ENCODE results near the gene CFAP92. TPM values are rescaled to one million over a fixed set of nuclear protein-coding genes. Genes with fewer than 3 reads are reported as not detected.
"Not testable (repeated sequence)": the region's sequence is repeated elsewhere in the genome, so short reads cannot be mapped to it uniquely, and the experiment has no call there.

Gene CFAP92
- polyA plus RNA-seq, 1 experiment = 0.10 TPM

DNA sequence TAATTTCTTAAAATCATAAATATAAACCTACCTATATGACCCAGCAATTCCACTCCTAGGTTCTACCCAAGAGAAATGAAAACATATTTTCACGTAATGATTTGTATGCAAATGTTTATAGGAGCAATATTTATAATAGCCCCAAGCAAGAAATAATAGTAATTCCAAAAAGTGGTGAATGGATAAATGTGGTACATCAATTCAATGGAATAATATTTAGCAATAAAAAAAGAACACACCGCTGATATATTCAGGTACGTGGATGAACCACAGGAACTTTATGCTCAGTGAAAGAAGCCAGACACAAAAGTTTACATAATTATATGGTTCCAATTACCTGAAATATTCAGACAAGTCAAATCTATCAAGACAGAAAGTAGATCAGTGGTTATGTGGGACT, 64.5 kb downstream of the CFAP92 start:
- ChIA-PET CTCF (no interaction called here), POLR2A (no interaction called here)
- no peak for DNase-seq (ENCODE audit: low read depth, low spot score)
- H3K27me3 ChIP-seq (ENCODE audit: control insufficient read depth, insufficient read depth, low read length) = peaks cover 24% of the 10 kb centered on the region
- H3K9me3 ChIP-seq (ENCODE audit: control insufficient read depth, insufficient read depth, low read length) = peaks cover 14% of the 10 kb centered on the region
- no peak overlapping the region for H3K4me3 ChIP-seq (ENCODE audit: low read depth, low read length)
- TF ChIP-seq, protein P1, sequence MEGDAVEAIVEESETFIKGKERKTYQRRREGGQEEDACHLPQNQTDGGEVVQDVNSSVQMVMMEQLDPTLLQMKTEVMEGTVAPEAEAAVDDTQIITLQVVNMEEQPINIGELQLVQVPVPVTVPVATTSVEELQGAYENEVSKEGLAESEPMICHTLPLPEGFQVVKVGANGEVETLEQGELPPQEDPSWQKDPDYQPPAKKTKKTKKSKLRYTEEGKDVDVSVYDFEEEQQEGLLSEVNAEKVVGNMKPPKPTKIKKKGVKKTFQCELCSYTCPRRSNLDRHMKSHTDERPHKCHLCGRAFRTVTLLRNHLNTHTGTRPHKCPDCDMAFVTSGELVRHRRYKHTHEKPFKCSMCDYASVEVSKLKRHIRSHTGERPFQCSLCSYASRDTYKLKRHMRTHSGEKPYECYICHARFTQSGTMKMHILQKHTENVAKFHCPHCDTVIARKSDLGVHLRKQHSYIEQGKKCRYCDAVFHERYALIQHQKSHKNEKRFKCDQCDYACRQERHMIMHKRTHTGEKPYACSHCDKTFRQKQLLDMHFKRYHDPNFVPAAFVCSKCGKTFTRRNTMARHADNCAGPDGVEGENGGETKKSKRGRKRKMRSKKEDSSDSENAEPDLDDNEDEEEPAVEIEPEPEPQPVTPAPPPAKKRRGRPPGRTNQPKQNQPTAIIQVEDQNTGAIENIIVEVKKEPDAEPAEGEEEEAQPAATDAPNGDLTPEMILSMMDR (IDR thresholded peaks at IDR 0.05; ENCODE audit: low read depth, low read length) = no peak
- H3K27ac ChIP-seq (ENCODE audit: low read depth, low read length) = no peak overlapping the region

DNA sequence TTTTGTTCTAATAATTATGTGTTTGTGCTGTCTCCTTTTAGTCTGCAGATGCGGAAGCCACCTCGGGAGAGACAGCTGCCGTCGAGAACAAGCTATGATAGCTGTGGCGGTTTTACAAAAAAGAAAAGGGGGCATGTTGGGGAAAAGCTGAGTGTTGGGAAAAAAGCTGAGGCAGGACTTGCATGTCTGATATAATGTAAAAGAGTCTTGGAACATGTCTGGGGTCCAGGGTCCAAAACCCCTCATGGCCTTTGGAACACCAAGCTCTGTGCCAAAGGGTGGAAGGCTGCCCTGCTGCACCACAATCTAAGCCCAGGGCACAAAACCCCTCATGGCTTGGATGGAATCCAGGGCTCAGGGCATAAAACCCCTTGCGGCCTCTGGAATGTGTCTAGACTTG, 69.9 kb downstream of the CFAP92 start:
- H3K4me3 ChIP-seq (ENCODE audit: low read depth, low read length); H3K27me3 ChIP-seq (ENCODE audit: control insufficient read depth, insufficient read depth, low read length); H3K27ac ChIP-seq (ENCODE audit: low read depth, low read length); CTCF ChIA-PET; POLR2A ChIA-PET; DNase-seq (ENCODE audit: low read depth, low spot score): not testable (repeated sequence)
- peaks cover 35% of the 10 kb centered on the region for H3K9me3 ChIP-seq (ENCODE audit: control insufficient read depth, insufficient read depth, low read length)

DNA sequence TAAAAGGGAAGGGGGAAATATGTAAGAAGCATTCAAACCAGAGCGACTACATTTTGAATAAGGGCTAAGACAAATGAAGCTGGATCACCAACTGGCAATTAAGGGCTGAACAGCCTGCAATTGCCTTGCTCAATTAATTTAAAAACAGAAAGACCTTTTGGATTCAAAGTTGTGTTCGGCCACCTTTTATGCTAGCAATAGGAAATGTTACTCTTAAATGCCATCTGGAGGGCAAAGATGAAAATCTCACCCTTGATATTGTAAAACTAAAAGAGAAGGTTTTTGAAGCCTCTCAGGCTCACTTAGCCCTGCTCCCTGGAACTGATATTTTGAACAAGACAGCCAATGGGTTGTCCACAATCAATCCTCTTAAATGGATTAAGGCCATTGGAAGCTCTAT, 70.3 kb downstream of the CFAP92 start:
- Histone ChIP-seq H3K27me3 (ENCODE audit: control insufficient read depth, insufficient read depth, low read length) (peaks cover 2% of the 10 kb centered on the region), H3K27ac (ENCODE audit: low read depth, low read length) (no peak overlapping the region), H3K9me3 (ENCODE audit: control insufficient read depth, insufficient read depth, low read length) (peaks cover 35% of the 10 kb centered on the region), H3K4me3 (ENCODE audit: low read depth, low read length) (no peak overlapping the region)
- ChIA-PET POLR2A (no interaction called here), CTCF (no interaction called here)
- DNase-seq (ENCODE audit: low read depth, low spot score) = no peak
- TF ChIP-seq, protein P1 (IDR thresholded peaks at IDR 0.05; ENCODE audit: low read depth, low read length) = no peak

DNA sequence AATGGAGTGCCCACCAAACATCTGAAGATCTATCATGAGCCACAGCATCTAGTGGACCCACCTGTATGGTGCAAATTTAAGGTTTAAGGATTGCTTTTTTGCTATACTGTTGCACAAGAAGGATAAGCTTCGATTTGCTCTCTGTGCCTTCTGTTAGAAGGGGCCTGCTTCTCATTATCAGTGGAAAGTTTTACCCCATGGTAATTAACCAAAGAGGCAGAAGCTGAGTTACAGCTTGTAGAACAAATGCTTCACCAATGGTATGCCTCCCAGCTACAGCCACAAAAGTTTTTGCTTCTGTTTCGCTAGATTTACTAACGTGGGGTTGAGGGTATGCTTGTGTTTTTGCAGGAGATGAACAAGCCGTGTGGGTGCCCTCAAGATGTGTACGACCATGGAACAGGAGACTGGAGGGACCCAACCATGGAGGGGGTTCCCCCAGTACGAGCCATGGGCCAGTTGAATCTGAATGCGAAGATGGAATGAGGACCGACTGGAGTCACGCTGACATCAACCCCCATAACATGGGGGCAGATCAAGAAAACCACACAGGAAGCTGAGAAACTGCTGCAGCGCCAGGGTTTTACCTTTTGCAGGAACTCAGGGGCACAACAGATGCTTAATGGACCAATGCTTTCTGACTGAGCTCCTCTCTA, 70.9 kb downstream of the CFAP92 start:
- TF ChIP-seq, protein P1 (IDR thresholded peaks at IDR 0.05; ENCODE audit: low read depth, low read length) = no peak
- peaks cover 2% of the 10 kb centered on the region for H3K27me3 ChIP-seq (ENCODE audit: control insufficient read depth, insufficient read depth, low read length)
- POLR2A ChIA-PET = interaction anchor here (1.2 kb wide), 1 partner anchor 10 kb away, joined by 3 read pairs; no protein-coding TSS in a partner anchor
- H3K27ac ChIP-seq (ENCODE audit: low read depth, low read length) = no peak overlapping the region
- CTCF ChIA-PET = no interaction called here
- no peak overlapping the region for H3K4me3 ChIP-seq (ENCODE audit: low read depth, low read length)
- no peak for DNase-seq (ENCODE audit: low read depth, low spot score)
- H3K9me3 ChIP-seq (ENCODE audit: control insufficient read depth, insufficient read depth, low read length) = peaks cover 35% of the 10 kb centered on the region

DNA sequence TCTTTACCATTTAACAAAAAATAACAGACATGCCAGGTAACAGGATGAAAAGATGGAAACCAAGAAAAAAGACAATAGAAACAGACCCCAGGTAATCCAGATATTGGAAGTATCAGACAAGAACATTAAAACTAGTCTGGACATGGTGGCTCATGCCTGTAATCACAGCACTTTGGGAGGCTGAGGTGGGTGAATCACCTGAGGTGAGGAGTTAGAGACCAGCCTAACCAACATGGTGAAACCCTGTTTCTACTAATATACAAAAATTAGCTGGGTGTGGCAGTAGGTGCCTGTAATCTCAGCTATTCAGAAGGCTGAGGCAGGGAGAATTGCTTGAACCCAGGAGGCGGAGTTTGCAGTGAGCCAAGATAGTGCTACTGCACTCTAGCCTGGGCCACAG, 73.9 kb downstream of the CFAP92 start:
- H3K27ac ChIP-seq (ENCODE audit: low read depth, low read length) = no peak overlapping the region
- no peaks in the 10 kb centered on the region for H3K27me3 ChIP-seq (ENCODE audit: control insufficient read depth, insufficient read depth, low read length)
- ChIA-PET POLR2A (no interaction called here), CTCF (no interaction called here)
- TF ChIP-seq, protein P1 (IDR thresholded peaks at IDR 0.05; ENCODE audit: low read depth, low read length) = no peak
- peaks cover 27% of the 10 kb centered on the region for H3K9me3 ChIP-seq (ENCODE audit: control insufficient read depth, insufficient read depth, low read length)
- no peak for DNase-seq (ENCODE audit: low read depth, low spot score)
- H3K4me3 ChIP-seq (ENCODE audit: low read depth, low read length) = no peak overlapping the region

All from AG04450 (cell line).